DMS 273 treated with DMSO at 0.1 percent for 48 hours (cell line): ENCODE results near the gene JAK1.
"Not testable (repeated sequence)": the region's sequence is repeated elsewhere in the genome, so short reads cannot be mapped to it uniquely, and the experiment has no call there.

Experiments
- DNase-seq: peaks from one replicate; lab custom pipeline; 2025; lab: John Stamatoyannopoulos, UW

JAK1 gene

DNA sequence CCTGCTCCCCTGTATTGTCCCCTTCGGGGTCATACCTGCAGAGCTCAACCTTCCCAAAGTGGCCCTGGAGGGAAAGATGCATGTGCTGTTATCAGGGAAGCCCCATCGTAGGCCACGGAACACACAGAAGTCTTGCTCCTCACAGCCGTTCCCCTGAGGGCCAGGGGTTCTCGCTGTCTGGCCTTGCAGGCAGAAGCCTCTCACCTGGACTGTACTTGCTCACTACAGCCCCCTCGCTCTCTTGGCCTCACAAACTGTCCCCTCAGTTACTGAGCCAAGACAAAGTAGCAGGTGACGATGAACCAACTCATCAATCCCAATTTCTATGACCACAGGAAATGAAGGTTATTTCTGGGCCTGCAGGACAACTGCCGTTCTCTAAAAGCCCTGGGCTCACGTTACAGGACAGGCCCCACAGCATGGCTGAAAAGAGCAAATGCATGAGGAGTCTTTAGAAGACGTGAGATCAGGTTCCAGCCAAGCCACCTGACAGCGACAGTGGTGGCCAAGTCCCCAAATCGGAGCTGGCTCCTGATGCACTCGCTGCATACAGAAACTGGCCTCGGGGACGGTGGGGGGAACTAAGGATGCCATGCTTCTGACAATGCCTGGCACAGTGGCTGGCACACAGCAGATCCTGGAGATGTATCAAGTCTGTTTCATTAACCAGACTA lies 126.5 kb downstream of the JAK1 start:
- no peak for DNase-seq

DNA sequence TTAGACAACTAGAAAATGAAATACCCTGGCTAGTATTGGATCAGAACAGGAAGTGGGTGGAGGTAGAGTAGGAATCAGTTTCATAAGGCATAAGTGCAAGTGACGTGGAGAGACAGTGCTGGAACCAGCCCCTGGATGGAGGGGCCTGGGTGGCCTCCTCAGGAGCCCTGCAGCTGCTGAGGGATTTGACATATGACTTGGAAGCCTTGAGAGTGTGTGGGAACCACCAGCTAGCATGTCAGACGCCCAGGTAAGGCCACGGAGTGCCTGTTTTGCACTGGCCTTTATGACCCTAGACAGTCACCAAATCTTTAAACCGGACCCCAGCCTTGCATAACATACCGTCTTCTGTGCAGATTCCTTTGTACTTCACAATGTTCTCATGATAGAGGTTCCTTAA lies 127.1 kb downstream of the JAK1 start:
- DNase-seq = no peak

DNA sequence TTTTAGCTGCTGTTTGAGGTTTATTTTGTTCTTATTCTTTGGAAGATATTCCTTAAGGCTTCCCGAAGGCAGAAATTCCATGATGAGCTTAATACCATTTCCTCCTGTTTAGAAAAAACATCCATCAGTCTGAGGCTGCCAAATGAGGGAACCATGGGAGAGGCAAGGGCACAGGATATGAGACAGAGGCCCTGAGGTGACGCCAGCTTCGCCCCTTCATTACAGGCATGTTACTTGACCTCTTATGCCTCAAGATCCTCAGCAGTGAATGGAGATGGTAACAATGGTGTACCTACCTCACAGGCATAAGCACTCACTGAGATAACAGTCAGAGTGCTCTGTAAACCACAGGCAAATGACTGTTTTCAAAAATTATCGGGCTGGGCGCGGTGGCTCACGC lies 127.9 kb downstream of the JAK1 start:
- DNase-seq = no peak

DNA sequence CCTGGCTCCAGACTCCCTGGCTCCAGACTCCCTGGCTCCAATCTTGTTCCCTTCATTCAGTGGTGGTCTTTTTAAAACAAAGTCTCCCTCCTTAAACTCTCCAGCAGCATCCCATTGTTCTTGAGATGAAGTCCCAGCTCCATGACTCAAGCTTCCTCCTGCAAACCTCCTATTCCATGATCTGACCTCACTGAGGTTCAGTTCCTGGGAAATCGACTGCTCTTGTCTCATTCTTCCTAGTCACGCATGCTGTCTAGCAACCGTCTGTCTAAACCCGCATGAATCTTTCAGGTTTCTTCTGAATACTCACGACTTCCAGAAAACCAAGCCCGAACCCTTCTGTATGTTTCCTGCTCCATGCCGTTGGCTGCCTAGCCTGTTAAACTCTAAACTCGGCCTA lies 129.5 kb downstream of the JAK1 start:
- no peak for DNase-seq

DNA sequence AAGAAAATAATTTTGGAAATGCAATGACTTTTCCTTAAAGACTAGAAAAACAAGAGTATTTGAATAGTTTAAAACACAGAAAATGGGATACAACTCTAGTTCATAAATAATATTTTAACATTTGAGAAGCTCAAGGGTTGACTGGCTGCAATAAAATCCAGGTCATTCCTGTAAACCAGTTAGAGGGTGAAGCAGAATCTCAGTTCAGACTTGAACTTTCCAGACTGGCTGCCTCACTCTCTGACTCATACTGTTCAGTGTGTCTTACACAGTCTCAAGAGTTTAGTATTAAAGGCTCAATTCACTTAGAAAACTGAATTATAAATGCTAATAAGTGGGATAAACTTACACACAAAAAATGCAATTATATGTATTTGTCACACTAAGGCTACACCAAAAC lies 131.6 kb downstream of the JAK1 start:
- DNase-seq = no peak

DNA sequence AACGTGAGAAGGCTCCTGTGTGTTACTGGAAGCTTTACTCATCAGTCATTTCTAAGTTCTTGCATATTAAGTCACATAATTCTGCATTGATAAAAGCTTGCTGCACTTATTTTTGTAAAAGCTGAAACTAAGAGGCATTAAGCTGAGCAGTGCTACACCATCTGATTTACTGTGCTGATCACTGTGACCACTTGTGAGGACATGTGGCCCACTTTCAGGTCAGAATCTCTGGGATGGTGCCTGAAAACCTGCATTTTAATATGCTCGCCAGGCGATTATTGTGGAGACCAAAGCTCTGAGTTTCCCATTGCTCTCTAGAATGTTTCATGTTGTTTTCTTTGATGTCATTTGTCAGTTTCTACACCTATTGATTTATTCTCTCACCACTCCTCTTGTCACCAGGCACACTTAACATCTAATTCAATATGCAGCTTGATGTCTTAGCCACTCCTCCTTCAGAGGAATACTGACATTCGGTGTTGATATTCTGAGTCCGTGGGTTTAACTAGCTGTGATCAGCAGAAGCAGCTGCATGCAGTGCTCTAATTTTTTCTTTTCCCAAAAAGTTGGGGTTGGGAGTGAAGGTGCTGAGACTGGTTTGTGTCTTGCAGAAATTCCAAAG lies 136.2 kb downstream of the JAK1 start:
- no peak for DNase-seq

DNA sequence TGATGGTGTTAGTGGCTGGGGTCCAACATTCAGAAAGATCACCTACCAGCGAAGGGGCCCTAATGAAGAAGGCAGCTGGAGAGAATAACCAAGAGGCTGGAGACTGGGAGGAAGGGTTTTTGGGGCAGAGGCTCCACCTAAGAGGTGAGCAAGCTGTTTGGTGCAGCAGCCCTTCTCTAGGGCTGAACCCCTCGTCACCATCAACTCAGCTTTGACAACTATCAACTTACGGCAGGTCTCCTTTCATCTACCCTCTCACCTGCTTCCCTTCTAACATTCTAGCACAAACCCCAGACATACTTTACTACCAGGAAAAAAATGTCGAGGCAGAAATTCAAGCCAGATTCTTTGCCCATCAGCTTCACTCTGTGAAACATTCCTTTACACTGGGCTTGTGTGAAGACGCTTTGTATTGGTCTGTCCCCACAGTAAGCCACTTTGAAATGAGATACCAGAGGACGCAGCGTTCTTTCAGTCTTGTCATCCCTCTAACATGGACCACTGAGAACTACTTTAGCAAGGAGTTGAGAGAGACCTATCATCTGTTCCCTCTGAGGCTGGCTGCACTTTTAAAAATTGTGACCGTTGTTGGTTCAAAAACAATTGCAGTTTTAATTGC lies 136.8 kb downstream of the JAK1 start:
- DNase-seq = no peak

DNA sequence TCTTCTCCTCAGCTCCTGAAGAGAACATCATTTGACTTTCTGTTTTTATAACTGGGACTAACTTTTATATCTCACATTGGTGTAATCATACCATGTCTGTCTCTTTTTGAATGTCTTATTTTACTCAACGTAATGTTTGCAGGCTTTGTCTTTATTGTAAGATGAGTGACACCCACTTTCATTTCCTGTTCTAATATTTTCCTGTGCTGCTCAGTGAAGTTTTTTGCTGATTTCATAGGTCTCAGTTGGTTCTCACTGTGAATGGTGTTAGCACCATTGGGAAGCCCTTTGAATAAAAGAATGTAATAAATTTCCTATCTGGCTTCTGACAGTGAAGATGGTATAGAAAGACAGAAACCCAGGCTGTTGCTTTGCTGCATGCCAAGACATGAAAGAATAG lies 137.5 kb downstream of the JAK1 start:
- no peak for DNase-seq

DNA sequence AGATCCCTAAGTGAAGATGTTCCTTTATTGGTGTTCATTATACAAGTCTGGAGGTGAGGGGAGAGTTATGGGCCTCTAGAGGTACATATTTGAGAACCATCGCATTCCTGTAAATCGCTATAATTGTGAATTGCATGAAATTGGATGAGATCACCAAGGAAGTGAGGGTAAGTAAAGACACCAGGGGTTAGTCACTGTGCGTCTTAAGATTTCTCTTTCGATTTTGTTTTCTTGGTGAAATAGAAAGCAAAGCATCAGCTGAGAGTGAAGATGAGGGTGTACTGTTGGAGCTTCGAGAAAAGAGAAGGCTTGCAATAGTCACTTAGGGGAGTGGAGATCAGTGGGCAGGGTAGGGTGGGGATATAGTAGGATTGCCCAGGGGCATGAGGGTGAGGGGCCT lies 139.4 kb downstream of the JAK1 start:
- DNase-seq = no peak

DNA sequence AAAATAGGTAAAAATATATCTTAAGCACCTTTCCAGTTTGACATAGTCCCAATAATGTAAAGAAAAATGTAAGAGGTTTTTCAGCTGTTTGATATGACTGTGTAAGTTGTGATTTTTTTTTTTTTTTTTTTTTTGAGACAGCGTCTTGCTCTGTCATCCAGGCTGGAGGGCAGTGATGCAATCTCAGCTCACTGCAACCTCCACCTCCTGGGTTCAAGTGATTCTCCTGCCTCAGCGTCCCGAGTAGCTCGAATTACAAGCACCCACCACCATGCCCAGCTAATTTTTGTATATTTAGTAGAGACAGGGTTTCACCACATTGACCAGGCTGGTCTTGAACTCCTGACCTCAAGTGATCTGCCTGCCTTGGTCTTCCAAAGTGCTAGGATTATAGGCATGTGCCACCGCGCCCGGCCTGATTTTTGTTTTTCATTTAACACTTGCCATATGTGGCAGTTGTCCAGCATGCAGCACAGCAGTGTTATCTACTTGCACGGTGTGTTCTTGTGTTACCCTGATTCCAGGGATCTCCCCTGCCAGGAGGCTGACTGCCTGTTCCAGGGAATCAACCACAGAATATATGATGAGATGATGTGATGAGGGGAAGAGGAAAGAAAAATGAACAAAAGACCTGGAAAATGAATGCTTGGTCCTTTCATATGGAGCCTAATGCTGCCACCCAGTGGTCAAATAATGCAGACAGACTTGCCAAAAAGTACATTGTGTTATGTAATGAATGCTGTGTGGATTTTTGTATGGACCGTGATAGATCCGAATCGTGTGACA lies 142.5 kb downstream of the JAK1 start:
- peak; percentile 39 for DNase-seq

DNA sequence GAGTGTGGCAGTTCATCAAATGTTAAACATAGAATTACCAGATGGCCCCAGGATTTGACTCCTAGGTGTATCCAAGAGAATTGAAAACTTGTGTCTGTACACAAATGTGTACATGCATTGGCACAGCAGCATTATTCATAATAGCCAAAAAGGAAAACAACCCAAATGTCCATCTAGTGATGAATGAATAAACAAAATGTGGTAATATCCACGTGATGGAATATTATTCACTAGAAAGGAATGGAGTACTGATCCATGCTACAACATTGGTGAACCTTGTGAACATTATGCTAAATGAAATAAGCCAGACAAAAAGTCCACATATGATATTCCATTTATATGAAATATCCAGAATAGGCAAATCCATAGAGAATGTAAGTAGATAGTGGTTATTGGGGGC lies 143.7 kb downstream of the JAK1 start:
- DNase-seq = no peak

DNA sequence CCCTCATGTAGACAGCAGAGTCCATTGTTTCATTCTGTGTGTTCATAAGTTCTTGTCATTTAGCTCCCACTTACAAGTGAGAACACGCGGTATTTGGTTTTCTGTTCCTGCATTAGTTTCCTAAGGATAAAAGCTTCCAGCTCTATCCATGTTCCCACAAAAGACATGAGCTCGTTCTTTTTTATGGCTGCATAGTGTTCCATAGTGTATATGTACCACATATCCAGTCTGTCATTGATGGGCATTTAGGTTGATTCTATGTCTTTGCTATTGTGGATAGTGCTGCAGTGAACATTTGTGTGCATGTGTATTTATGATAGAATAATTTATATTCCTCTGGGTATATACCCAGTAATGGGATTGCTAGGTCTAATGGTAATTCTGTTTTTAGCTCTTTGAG lies 145.8 kb downstream of the JAK1 start:
- DNase-seq = not testable (repeated sequence)

DNA sequence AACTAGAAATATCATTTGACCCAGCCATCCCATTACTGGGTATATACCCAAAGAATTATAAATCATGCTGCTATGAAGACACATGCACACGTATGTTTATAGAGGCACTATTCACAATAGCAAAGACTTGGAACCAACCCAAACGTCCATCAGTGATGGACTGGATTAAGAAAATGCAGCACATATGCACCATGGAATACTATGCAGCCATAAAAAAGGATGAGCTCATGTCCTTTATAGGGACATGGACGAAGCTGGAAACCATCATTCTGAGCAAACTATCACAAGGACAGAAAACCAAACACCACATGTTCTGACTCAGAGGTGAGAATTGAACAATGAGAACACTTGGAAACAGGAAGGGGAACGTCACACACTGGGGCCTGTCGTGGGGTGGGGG lies 149.0 kb downstream of the JAK1 start:
- not testable (repeated sequence) for DNase-seq

DNA sequence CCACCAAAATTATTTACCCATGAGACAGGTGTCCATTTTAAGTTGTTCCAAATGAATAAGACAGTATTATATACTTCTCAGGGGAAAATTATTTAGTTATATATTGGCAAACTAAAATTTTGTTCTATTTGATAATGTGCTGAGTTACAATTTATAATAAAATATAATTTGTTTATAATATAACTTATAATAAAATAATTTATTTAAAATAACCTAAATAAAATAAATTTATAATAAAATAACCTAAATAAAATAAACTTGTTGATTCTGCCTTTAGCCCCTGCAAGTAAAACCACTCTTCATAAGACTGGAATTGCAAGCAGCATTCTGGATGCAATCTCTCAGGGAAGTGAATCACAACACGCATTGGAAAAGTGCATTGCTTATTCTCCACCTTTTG lies 151.9 kb downstream of the JAK1 start:
- no peak for DNase-seq

DNA sequence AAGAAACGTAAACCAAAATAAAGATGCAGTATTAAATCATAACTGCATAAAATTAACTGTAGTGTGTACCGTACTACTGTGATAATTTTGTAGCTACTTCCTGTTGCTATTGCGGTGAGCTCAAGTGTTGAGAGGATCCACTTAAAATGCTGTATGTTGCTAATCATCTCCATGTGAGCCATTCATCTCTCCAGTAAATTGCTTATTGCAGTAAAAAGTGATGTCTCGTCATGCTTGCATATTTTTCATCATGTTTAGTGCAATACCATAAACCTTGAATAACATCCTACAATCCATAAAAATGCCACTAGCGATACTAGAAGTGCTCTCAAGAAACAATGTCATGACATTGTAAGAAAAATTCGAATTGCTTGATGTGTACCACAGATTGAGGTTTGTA lies 155.2 kb downstream of the JAK1 start:
- no peak for DNase-seq

DNA sequence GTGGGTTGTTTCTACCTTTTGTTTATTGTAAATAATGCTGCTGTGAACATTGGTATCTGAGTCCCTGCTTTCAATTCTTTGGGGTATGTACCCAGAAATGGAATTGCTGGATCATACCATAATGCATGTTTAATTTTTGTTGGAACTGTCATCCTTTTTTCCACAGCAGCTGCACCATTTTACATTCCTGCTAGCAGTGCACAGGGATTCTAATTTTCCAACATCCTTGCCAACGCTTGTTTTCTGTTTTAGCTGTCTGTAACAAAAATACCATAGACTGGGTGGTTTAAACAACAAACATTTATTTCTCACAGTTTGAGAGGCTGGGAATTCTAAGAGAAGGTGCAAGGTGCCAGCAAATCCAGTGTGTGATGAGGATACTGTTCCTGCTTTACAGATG lies 156.3 kb downstream of the JAK1 start:
- no peak for DNase-seq

DNA sequence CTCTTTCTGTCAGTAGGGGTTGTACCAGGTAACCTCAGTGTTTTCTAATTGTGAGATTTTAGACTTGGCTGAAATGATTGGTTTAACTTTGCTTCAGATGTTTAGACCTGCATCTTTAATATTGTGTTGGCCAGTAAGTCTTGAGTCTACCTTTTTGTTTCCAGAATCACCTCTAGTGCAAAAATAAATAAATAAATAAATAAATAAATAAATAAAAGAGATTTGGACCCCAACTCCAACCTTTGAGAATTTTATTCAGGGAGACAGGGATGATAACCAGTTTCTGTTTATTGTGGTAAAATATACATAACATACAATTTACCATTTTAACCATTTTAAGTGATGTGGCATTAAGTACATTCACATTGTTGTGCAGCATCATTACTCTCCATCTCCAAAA lies 157.0 kb downstream of the JAK1 start:
- DNase-seq = no peak

DNA sequence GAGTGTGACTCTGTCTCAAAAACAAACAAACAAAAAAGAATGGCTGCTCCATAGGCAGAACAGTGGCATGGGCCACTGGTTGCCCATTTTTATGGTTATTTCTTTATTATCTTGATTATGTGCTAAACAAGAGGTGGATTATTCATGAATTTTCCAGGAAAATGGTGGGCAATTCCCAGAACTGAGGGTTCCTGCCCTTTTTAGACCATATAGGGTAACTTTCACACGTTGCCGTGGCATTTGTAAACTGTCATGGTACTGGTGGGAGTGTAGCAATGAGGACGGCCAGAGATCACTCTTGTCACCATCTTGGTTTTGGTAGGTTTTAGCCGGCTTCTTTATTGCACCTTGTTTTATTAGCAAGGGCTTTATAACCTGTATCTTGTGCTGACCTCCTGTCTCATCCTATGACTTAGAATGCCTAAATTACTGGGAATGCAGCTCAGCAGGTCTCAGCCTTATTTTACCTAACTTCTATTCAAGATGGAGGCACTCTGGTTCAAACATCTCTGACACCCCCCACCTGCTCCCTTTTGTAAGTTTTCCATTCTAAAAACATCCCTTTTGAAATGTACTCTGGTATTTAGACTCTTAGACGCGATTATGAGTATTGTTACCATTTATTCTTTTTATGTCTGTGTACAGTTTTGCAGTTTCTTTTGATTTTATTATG lies 164.4 kb downstream of the JAK1 start:
- DNase-seq = no peak

DNA sequence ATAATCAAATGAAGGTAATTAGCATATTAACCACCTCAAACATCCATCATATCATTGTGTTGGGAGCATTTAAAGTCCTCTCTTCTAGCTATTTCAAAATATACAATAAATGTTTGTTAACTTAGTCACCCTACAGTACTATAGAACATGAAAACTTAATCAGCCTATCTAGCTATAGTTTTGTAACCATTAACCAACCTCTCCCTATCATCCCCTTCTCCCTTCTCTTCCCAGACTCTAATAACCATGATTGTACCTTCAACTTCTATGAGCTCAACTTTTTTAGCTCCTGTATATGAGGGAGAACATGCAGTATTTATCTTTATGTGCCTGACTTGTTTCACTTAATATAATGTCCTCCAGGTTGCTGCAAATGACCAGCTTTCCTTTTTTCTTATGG lies 167.5 kb downstream of the JAK1 start:
- DNase-seq = no peak

DNA sequence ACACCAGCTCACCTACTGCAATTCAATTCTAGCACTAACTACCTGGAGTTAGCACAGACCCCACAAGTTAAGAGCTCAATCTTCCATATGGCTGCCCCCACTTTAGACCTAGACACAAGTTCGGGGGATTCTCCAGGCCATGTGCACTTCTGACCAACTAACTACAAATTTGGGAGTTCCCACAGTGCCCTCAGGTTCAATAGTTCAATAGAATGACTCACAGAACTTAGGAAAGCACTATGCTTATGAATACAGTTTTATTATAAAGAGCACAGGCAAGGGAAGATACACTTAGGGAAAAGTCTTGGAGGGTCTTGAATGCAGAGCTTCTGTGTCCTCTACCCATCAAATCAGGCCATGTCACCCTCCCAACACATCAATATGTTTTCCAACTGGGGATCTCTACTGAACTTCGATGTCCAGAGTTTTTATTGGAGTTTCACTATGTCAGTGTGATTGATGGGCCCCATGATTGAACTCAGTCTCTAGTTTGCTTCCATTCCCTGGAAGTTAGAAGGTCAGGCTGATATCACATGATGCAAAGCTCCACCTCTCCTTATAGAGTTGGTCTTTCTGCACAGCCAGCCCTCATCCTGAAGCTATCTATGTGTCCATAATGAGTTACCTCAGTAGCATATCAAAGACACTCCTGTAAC lies 175.4 kb downstream of the JAK1 start:
- DNase-seq = no peak
